GM19023 (cell line): Measurements from ENCODE around the gene OR8B2.
"Not testable (repeated sequence)": the region's sequence is repeated elsewhere in the genome, so short reads cannot be mapped to it uniquely, and the experiment has no call there.

Experiments used
- ATAC-seq: cut with Tn5 transposase; IDR thresholded peaks from one replicate; pipeline ENCODE4 v1.9.1; 2021; ENCODE audit warnings: mild to moderate bottlenecking, moderate library complexity; ENCODE audit not compliant: unreplicated experiment

Gene OR8B2, protein sequence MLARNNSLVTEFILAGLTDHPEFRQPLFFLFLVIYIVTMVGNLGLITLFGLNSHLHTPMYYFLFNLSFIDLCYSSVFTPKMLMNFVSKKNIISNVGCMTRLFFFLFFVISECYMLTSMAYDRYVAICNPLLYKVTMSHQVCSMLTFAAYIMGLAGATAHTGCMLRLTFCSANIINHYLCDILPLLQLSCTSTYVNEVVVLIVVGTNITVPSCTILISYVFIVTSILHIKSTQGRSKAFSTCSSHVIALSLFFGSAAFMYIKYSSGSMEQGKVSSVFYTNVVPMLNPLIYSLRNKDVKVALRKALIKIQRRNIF

DNA sequence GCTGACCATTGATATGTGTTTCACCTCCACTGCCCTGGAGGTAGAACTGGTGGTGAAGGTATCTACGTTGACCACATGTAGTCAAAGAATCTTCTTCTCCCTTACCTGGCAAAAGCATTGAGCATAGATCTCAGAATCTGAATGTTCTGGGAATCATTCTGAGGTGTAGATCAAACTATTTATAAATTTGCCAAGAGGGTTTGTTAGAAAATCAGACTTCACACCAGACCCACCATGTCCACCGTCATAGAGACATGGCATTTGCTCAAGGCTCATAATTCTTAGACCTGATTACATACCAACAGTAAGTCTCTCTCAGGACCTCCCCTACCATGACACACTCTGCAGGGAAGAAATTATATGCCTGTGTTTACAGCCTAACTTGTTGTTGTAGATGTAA is at the start of gene OR8B2:
Gene OR8B2 (minus strand): TSS at position 101 of the 400 bp plus-strand sequence. CDS start 1,156 bp downstream, outside the sequence.
- no peak for ATAC-seq

DNA sequence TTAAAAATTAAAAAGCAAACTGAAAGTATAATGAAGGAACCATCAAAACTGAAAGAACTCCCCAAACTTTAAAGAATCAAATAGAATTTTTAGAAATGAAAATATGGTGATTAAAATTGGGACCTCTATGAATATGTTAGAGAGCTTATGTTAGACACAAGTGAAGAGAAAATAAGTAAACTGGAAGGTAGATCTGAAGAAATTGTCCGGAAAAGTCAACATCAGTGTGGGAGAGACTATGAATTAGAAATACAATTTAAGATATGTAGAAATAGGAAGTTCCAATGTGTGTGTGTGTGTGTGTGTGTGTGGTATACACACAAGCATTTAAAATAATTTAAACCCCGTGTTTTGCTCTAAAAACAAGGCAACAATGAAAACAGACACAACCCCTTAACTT is 45.3 kb upstream of the OR8B2 start:
- no peak for ATAC-seq

DNA sequence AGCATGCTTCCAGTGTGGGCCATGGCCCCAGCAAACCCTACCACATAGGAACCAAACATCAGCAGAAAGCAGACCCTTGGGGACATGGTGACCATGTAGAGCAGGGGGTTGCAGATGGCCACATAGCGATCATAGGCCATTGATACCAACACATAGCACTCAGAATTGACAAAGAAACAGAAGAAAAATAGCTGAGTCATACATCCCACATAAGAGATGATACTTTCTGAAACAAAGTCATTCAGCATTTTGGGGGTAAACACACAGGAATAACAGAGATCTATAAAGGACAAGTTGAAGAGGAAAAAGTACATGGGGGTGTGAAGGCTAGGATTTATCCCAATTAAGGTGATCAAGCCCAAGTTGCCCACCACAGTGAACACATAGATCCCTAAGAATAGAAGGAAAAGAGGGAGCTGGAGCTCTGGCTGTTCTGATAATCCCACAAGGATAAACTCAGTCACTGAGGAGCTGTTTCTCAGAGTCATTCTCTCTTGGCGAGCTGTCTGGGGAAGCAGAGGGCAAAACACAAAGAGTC is 40.2 kb upstream of the OR8B2 start, which contains the start of gene OR8B4:
Gene OR8B4 (minus strand): TSS at position 488 of the 538 bp plus-strand sequence. CDS start 0 bp downstream, at position 488.
- ATAC-seq: no peak

DNA sequence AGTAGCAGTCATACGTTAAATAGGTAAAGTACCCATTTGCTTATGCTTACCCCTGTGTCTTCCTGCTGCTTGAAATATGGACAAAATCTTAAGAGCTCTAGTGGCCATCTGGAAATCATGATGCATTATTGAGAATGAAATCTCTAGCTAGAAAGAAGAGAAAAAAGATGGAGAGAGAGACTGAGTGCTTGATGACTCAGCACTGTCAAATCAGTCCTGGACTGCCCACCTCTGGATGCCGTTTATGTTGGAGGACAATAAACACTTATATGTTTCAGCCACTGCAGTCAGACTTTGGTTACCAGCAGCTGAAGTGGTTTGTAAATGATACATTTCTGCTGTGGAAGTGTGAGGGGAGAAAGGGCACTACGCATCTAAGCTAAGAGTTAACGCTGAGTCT is 36.7 kb upstream of the OR8B2 start:
- no peak for ATAC-seq

DNA sequence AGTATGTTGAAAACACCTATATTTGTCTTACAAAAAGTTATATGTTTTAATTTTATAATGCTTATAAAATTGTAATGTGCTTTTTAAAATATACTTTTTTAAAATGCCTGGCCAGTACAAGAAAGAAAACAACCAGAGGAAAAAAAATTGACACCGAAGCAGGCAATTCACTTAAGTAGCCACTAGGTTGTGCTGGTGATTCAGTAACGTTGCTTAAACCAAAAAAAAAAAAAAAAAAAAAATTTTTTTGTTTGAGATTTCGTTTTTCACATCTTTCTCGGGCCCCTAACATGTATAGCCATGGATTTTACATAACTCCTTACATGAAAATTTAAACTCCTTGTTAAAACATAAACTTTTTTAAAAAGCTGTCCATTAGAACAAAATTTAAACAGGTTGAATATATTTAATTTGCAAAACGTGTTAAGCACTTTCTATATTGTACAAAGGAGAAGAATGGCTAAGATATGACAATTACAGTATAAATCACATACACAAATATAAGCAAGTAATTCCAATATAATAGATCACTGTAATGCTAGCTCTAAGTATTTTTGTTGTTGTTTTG is 31.1 kb upstream of the OR8B2 start:
- no peak for ATAC-seq

DNA sequence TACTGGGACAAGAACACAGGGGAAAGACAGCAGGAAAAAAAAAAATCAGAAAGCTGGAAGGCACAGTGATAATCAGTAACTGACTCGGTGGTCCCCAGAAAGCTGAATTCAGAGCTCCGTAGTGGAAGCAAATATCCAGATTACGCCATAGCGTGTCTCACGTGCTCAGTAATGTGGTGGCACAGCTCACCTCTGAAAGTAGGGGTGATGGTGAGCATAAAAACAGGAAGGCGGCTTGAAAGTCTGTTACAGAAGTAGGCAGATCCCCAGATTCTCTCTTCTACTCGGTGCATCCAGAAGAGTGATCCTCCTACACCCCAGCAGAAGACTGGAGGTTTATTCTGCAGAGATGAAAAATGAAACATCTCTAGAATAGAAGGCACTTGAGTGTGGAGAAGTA is 25.6 kb upstream of the OR8B2 start:
- ATAC-seq: no peak

DNA sequence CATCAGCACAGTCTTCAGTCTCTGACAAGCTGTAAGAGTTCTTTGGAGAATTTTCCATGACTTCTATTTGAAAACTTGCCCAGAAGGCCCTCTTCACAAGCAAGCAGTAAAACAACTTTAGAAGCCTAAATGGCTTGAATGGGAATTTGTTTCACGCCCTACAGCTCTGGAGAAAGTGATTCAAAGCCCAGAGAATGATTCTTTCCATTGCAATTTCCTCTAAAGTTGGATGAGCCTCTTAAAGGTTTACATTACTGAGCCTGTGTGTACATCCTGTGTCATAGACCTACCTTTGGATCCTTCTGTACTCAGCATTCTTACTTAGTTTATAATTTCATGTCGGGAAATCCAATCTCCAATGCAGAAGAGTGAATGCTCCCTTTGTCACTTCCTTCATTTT is 21.3 kb upstream of the OR8B2 start:
- ATAC-seq: no peak

DNA sequence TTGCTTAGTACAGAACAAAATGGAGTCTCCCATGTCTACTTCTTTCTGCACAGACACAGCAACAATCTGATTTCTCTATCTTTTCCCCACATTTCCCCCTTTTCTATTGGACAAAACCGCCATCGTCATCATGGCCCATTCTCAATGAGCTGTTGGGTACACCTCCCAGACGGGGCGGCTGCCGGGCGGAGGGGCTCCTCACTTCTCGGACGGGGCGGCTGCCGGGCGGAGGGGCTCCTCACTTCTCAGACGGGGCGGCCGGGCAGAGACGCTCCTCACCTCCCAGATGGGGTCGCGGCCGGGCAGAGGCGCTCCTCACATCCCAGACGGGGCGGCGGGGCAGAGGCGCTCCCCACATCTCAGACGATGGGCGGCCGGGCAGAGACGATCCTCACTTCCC is 18.9 kb upstream of the OR8B2 start:
- not testable (repeated sequence) for ATAC-seq

DNA sequence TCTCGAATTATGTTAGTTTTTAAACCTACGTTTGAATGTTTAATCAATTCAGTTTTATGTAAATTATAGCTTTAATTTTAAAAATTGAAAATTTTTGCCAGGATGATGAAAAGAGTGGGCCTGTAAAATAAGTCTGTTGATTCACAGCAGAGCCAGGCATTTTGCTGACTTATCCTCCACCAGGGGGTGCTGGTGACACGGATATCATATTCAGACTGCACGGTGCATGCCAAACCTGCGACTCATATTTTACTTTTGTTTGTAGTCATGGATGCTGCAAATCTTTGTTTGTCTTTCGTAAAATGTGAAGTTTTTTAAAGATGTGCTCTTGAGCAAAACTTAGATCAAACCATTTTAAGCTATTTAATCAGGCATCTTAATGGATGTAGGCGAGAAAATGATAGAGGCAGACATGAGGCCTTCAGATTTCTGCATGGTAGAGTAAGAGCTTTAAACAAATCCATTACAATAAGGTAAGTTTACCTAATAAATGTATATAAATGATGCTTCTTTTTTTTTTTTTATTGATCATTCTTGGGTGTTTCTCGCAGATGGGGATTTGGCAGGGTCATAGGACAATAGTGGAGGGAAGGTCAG is 18.1 kb upstream of the OR8B2 start:
- ATAC-seq: peak; percentile 81

DNA sequence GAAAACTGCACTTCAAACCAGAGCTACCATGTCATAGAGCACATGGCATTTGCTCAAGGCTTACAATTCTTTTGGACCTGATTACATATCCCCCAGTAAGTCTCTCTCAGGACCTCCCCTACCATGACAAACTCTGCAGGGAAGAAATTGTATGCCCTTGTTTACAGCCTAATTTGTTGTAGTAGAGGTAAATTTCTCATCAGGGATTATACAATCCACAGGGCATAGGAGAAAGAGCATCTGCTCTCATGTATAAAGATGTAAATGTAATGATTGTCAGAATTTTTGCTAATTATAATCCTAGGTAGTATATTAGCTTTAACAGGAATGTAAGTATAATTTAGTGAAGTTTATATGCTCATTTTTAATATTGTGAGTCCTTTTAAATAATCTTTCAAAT is 14.6 kb upstream of the OR8B2 start, which contains the start of gene OR8B3:
Gene OR8B3 (minus strand): TSS at position 101 of the 400 bp plus-strand sequence. CDS start 1,673 bp downstream, outside the sequence.
- ATAC-seq: no peak

DNA sequence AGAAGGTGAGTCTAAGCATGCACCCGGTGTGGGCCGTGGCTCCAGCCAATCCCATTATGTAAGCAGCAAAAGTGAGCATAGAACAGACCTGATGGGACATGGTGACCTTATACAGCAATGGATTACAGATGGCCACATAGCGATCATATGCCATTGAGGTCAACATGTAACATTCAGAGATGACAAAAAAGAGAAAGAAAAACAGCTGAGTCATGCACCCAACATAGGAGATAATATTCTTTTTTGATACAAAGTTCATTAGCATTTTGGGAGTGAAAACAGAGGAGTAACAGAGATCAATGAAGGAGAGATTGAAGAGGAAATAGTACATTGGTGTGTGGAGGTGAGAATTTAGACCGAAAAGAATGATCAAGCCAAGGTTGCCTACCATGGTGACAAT is 12.5 kb upstream of the OR8B2 start:
- not testable (repeated sequence) for ATAC-seq

DNA sequence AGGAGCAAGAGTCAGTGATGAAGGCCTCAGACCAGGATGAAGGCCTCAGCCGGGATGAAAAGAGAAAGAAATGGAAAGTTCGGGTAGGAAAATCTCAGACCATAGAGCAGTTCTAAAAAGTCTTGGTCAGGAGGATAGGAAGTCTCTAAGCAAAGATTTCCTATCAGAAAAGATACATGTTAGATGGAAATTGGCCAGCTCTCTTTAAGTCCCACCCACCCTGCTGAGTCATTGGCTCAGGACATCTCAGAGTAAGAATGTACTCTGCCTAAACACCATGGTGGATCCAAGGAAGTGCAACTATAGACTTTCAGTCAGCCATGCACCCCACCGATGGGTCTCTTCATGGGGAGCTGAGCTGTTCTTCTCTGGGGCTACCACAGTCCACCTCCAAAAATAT is 10.1 kb upstream of the OR8B2 start:
- ATAC-seq: no peak

DNA sequence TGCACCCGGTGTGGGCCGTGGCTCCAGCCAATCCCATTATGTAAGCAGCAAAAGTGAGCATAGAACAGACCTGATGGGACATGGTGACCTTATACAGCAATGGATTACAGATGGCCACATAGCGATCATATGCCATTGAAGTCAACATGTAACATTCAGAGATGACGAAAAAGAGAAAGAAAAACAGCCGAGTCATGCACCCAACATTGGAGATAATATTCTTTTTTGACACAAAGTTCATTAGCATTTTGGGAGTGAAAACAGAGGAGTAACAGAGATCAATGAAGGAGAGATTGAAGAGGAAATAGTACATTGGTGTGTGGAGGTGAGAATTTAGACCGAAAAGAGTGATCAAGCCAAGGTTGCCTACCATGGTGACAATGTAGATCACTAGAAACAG is 1.4 kb downstream of the OR8B2 start:
- not testable (repeated sequence) for ATAC-seq

DNA sequence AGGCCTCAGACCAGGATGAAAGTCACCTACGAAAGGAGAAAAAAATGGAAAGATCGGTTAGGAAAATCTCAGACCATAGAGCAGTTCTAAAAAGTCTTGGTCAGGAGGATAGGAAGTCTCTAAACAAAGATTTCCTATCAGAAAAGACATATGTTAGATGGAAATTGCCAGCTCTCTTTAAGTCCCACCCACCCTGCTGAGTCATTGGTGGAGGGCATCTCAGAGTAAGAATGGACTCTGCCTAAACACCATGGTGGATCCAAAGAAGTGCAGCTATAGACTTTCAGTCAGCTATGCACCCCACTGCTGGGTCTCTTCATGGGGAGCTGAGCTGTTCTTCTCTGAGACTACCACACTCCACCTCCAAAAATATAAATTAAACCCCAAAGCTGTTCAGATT is 3.7 kb downstream of the OR8B2 start:
- no peak for ATAC-seq

DNA sequence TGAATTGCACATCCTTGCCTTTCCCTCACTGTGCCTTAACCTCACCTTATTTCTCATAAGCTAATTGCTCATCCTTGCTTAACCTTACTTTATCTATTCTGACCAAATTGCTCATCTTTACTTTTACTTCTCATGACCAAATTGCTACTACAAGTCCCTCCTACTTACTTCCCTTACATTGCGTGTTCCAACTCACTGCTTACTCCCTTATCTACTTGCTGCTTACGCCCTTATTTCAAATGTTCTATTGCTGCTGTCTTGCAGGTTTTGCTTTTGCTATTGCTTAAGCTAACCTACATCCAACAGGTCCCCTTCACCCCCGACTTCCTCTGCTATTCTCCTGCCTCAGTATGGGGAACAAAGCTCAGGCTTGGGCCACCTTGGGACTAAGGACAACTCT is 8.0 kb downstream of the OR8B2 start:
- ATAC-seq: no peak

DNA sequence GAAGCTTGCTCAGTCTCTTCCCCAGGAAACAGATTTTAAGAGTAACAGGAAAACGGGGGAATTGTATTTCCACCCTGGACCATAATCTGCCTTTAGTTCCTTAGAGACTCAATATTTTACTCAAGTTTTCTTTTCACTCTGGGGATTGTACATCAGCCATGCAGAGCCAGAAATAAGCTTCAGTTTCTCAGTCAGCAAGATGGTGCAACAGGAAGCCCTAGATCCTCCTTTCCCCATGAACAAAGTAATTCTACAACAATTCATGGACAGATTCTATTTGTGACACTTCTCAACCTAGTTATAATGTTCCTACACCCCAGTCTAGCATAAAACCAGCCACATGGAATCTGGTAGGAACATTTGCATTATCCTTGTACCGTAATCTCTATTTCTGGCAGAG is 24.7 kb downstream of the OR8B2 start:
- ATAC-seq: no peak

DNA sequence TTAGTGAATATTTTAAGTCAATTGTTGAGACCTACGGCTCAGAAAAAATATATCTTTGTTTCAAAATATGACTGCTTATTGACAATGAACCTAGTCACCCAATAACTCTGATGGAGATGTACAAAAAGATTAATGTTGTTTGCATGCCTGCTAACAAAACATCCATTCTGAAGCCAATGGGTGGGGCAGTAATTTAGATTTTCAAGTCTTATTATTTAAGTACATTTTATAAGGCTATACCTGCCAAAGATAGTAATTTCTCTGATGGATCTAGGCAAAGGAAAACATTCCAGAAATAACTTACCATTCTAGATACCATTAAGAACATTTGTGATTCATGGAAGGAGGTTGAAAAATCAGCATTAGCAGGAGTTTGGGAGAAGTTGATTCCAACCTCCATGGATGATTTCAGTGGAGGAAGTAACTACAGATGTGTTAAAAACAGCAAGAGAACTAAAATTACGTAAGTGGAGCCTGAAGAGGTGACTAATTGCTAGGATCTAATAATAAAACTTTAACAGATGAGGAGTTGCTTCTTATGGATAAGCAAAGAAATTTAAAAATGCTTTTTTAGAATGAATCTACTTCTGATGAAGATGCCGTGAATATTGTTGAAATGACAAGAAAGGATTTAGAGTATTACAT is 37.9 kb downstream of the OR8B2 start:
- no peak for ATAC-seq

DNA sequence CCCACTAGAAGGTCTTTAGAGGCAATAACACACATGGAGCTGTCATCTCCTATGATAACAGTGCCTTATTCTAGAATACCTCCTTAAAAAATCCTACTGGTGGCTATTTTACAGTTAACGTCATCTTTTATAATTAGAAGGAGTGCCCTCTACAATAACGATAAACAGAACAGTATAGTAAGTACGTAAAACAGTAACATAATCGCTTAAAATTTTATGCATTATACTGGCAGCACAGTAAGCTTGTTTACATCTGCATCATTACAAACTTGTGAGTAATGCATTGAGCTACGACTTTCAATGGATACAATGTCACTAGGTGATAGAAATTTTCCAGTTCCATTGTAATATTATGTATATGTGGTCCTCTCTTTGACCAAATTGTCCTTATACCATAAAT is 40.0 kb downstream of the OR8B2 start:
- no peak for ATAC-seq

DNA sequence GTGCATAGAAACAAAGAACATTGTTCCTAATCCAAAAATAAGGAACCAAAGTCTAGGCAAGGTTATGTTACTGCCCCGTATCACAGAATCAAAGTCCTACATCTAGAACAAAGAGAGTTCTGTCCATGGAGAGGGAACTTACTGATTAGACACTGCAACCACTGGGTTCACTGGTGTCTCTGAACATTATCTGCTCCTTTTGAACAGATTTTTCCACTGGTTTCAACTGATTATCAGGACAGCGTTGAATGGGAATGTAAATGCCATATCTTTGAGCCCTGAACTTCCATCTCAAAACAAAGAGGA is 44.2 kb downstream of the OR8B2 start:
- no peak for ATAC-seq

DNA sequence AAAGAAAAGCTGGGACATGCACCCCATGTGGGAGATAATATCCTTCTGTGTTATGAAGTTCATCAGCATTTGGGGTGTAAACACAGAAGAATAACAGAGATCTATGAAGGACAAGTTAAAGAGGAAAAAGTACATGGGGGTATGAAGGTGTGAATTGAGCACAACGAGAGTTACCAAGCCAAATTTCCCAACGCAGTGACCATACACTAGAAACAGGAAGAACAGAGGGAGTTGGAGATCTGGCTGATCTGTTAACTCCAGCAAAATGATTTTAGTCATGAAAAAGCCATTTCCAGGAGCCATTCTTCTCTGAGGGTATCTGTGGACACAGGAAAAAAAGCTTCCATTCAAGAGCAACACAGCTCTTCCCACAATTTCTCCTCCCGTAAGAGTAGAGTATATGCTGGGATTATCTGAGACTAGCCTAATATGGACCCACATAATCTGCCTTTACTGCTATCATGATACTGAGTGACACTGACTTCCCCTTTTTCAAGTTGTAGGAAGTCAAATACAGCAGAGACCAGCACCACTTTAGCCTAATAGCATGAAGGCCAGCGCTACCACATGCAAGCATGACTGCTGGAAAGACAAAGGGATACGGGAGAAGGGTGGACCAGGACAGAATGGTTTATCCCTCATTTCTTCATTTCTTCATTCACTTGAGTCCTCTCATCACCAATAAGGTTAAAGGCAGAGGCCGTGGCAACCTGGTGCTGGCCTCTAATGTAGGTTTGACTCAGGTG is 44.7 kb downstream of the OR8B2 start:
- no peak for ATAC-seq
